Adipocyte (in vitro differentiated cells): ENCODE measurements around the gene BAG5.
A peak's percentile ranks its signal among the peaks of the same experiment; 100 is the strongest.
"Not testable (repeated sequence)": the region's sequence is repeated elsewhere in the genome, so short reads cannot be mapped to it uniquely, and the experiment has no call there.

Experiments used
- DNase-seq: peaks from one replicate; pipeline ENCODE4 v3.0.0-alpha.2; 2015; ENCODE audit warnings: low read depth
- H3K27me3 ChIP-seq: replicated peaks from 2 replicates; pipeline ENCODE4 v1.7.0; 2013; ENCODE audit warnings: mild to moderate bottlenecking, low read length, moderate library complexity; ENCODE audit not compliant: control insufficient read depth, insufficient read depth
- H3K36me3 ChIP-seq: 2 replicates; pipeline ENCODE4 v1.7.0; 2013; ENCODE audit warnings: low read length, mild to moderate bottlenecking, moderate library complexity; ENCODE audit not compliant: control insufficient read depth, insufficient read depth, severe bottlenecking
- H3K4me1 ChIP-seq: 2 replicates; pipeline ENCODE4 v1.7.0; 2013; ENCODE audit warnings: mild to moderate bottlenecking, low read length, moderate library complexity; ENCODE audit not compliant: control insufficient read depth, insufficient read depth
- H3K4me3 ChIP-seq: 2 replicates; pipeline ENCODE4 v1.7.0; 2013; ENCODE audit warnings: mild to moderate bottlenecking, low read length, moderate library complexity
- H3K9ac ChIP-seq: 2 replicates; pipeline ENCODE4 v1.7.0; 2013; ENCODE audit warnings: mild to moderate bottlenecking, low read length, moderate library complexity
- H3K9me3 ChIP-seq: 2 replicates; pipeline ENCODE4 v1.7.0; 2013; ENCODE audit warnings: mild to moderate bottlenecking, low read length, moderate library complexity; ENCODE audit not compliant: control insufficient read depth

The BAG5 gene

GRCh38 chr14:103517174-103517566 lies 45.3 kb downstream of the BAG5 start:
- peaks cover 12% of the 10 kb centered on the region for H3K36me3 ChIP-seq
- peaks cover 46% of the 10 kb centered on the region for H3K4me1 ChIP-seq
- DNase-seq = no peak
- H3K4me3 ChIP-seq = no peak overlapping the region
- H3K9me3 ChIP-seq = no peaks in the 10 kb centered on the region
- peak overlapping the region; percentile 52 for H3K9ac ChIP-seq
- H3K27me3 ChIP-seq = no peaks in the 10 kb centered on the region

- Histone ChIP-seq H3K9ac (no peak overlapping the region), H3K4me3 (no peak overlapping the region), H3K4me1 (peaks cover 46% of the 10 kb centered on the region), H3K27me3 (no peaks in the 10 kb centered on the region), H3K9me3 (no peaks in the 10 kb centered on the region), H3K36me3 (peaks cover 12% of the 10 kb centered on the region)
- no peak for DNase-seq
Measured at GRCh38 chr14:103516426-103517173, 45.9 kb downstream of the BAG5 start.

- Histone ChIP-seq H3K4me3 (no peak overlapping the region), H3K9ac (no peak overlapping the region), H3K9me3 (no peaks in the 10 kb centered on the region), H3K36me3 (peaks cover 17% of the 10 kb centered on the region), H3K27me3 (no peaks in the 10 kb centered on the region), H3K4me1 (peaks cover 39% of the 10 kb centered on the region)
- no peak for DNase-seq
Measured at GRCh38 chr14:103514596-103515421, 47.6 kb downstream of the BAG5 start.

GRCh38 chr14:103512701-103513611 lies 49.5 kb downstream of the BAG5 start:
- no peaks in the 10 kb centered on the region for H3K27me3 ChIP-seq
- no peak for DNase-seq
- peaks cover 21% of the 10 kb centered on the region for H3K4me1 ChIP-seq

GRCh38 chr14:103512180-103512579 lies 50.3 kb downstream of the BAG5 start:
- not testable (repeated sequence) for H3K4me3 ChIP-seq, H3K9me3 ChIP-seq, H3K27me3 ChIP-seq, DNase-seq
- H3K36me3 ChIP-seq = peaks cover 37% of the 10 kb centered on the region
- H3K4me1 ChIP-seq = peaks cover 16% of the 10 kb centered on the region
- H3K9ac ChIP-seq = peak overlapping the region; percentile 45

More at GRCh38 chr14:103512701-103513611, 49.5 kb downstream of the BAG5 start:
- Histone ChIP-seq H3K4me3 (no peak overlapping the region), H3K9ac (peak overlapping the region; percentile 45), H3K9me3 (no peaks in the 10 kb centered on the region), H3K36me3 (peaks cover 29% of the 10 kb centered on the region)

- H3K36me3 ChIP-seq = peaks cover 42% of the 10 kb centered on the region
- H3K9me3 ChIP-seq = no peaks in the 10 kb centered on the region
Measured at GRCh38 chr14:103510724-103511693, 51.4 kb downstream of the BAG5 start.

GRCh38 chr14:103509864-103510723 lies 52.4 kb downstream of the BAG5 start:
- no peak for DNase-seq
- Histone ChIP-seq H3K9ac (no peak overlapping the region), H3K4me3 (no peak overlapping the region), H3K4me1 (peaks cover 16% of the 10 kb centered on the region), H3K36me3 (peaks cover 48% of the 10 kb centered on the region), H3K9me3 (no peaks in the 10 kb centered on the region), H3K27me3 (no peaks in the 10 kb centered on the region)

More at GRCh38 chr14:103510724-103511693, 51.4 kb downstream of the BAG5 start:
- DNase-seq = no peak
- peaks cover 16% of the 10 kb centered on the region for H3K4me1 ChIP-seq
- no peak overlapping the region for H3K9ac ChIP-seq
- no peak overlapping the region for H3K4me3 ChIP-seq
- H3K27me3 ChIP-seq = no peaks in the 10 kb centered on the region

- H3K4me3 ChIP-seq = no peak overlapping the region
- peaks cover 14% of the 10 kb centered on the region for H3K4me1 ChIP-seq
- no peak for DNase-seq
- H3K9ac ChIP-seq = no peak overlapping the region
- H3K27me3 ChIP-seq = no peaks in the 10 kb centered on the region
- H3K36me3 ChIP-seq = peaks cover 54% of the 10 kb centered on the region
- no peaks in the 10 kb centered on the region for H3K9me3 ChIP-seq
Measured at GRCh38 chr14:103508521-103509329, 53.7 kb downstream of the BAG5 start.

GRCh38 chr14:103507751-103508150 lies 54.7 kb downstream of the BAG5 start:
- Histone ChIP-seq H3K9ac (no peak overlapping the region), H3K4me1 (peaks cover 5% of the 10 kb centered on the region), H3K4me3 (no peak overlapping the region), H3K9me3 (no peaks in the 10 kb centered on the region), H3K36me3 (peaks cover 64% of the 10 kb centered on the region), H3K27me3 (no peaks in the 10 kb centered on the region)
- no peak for DNase-seq
